ENCODE results near the gene TUT1. TPM values are rescaled to one million over a fixed set of nuclear protein-coding genes. Genes with fewer than 3 reads are reported as not detected.
"Not testable (repeated sequence)": the region's sequence is repeated elsewhere in the genome, so short reads cannot be mapped to it uniquely, and the experiment has no call there.

Gene TUT1
- total RNA-seq, 1 donor from 2014 or later: 4.1 TPM

DNA sequence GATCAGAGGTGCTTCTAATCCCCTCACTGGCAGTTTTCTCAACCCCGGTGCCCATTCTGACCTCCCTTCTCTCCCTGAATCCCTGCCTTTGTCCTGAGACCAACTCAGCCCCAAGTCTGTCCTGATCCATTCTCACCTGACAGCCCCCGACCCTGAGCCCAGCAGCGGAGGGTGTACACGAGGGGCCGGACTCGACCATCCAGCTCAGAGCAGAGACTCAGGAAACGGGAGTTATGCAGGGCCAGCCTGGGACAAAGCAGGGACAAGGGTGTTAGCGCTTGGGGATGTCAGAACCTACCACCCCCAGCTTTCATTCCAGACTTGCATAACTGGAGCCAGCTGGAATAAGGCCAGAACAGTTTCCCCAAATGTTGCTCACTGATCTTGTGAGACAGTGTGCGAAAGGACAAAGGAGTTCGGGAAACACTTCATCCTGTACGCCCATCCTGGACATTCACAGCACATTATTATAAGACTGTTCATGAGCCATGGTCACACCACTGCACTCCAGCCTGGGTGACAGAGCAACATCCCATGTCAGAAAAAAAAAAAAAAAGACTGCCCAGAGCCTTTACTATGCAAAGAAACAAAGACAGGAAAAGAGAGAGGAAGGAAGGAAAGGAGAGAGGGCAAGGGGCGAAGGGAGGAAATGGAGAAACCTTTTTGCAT lies 14.1 kb downstream of the TUT1 start:
- peak; percentile 51 for DNase-seq

DNA sequence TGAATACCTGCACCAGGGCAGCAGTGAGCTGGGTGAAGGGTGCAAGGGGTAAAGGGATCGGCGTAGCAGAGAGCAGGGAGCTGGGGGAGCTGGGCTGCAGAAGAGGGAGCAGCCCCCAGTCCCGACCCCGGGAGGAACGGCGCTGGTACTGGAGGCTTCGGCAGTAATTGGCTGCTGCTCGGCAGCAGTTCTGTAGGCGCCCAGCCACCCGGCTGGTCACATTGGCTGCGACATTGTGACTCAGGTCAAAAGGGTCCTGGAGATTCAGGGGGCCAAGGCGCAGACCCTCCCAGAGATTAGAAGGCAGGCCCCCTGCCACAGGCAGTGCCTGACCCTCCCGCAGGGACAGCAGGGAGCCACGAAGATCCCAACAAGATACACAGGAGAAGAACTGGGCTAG lies 15.5 kb downstream of the TUT1 start:
- DNase-seq: no peak

DNA sequence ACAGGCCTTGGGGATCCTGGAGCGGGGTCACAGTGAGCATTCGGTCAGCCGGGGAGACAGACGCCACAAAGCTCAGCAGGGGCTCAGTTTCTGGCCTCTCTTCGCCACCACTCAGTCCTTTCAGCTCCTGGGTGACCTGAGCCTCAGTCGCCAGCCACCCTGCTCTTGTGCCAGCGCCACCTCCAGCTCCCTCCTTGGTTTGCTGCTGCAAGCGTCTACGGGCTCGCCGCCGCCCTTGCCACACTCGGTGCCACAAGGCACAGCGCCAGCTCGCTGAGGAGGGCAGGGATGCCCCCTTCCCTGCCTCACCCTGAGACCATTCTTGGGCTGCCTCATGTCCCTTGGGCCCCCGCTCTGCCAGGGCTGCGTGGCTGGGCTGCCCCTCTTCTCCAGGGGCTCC lies 16.2 kb downstream of the TUT1 start:
- DNase-seq: no peak

DNA sequence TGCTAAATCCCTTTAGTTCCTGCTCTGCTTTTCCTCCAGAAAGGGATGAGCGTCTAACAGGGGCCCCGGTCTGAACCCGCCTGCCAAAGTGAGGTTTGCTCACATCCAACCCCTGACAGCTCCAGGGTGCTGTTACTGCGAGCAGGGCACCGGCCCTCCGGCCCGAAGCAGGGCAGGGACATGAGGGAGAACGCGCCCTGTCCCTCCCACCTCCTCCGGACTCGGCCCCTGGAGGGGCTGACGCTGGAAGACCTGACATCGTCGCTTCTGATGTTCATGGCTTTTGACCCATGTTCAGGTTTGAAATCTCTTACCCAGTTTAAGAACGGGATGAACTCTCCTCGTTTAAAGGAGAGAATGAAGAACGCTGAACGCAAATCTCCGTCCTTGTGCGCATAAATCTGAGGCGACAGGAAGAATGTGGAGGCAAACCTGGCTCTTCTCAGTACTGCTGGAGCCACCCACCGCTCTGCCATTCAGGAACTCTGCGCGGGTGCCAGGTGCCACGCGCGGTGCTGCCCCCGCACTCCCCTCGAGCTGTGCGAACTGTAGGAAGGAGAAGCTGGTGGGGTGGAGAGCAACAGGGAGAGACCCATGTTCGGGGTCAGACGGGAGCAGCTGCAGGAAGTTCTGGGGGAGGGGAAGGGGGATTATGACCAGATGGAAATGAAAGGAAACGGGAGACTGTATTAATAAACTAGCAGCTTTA lies 16.8 kb downstream of the TUT1 start:
- DNase-seq: peak; percentile 71

DNA sequence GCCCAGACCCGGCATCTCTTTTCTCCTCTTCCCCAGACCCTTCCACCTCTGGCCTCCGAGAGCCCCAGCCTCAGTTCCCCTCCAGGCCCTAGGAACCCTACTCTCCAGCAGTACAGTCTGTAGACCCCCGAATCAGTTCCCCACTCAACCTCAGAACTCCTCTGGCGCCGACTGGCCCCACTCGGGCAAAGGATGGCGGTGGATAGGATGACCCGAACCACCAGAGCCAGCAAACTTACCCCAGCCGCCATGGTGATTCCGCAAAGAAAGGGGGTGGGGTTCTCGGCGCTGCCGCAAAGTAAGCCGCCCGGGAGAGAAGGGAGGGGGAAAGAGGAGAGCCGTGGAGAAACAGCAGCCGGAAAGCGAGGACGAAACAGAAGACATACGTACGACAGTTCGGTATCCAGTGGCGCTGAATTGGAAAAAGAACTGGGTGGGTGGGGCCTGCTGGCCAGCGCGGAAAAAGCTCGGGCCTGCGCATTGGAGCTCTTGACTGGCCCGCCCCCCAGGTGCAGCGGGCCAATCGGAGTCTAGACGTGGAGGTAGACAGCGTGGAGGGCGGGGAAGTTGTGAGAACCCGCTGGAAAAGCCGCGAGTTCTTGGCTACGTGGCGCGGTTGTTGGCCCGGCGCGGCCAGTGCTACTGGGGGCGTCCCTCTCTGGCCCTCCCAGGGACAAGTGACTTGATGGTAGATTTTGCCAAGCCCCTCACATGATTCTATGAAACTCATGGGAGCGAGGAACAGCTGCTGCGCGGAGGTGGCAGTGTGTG lies 17.5 kb downstream of the TUT1 start, which contains the start of gene EEF1G:
Gene EEF1G, minus strand, starts transcription at position 300 of the 771 bp plus-strand sequence. Its CDS starts 49 bp downstream, at position 251.
- DNase-seq: peak; percentile 100

DNA sequence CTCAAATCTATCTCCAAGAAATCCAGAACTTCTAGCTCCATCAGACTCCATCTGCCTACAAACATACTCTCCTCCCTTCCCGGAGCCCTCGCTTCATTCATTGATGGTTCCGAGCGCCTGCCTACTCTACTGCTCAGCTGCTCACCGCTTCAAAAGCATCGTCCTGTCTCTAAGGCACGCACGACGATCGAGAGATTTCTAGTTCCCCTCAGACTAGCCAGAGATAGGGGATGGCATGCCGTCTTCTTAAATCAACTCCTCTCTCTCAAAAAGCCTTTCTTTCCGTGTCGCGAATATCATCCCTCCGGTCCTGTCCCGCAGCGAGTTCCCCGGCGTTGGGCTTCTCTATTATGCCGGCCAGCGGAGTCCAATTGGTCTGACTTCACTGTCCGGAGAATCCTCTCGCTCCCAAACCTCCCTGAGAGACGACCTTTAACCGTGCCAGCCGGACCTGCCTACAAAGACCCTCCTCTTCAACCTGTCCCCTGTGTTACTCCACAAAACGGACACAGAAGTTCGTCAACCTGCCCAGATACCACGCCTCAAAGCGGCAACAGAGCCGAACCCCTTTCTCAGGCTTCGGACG lies 18.2 kb downstream of the TUT1 start:
- no peak for DNase-seq

DNA sequence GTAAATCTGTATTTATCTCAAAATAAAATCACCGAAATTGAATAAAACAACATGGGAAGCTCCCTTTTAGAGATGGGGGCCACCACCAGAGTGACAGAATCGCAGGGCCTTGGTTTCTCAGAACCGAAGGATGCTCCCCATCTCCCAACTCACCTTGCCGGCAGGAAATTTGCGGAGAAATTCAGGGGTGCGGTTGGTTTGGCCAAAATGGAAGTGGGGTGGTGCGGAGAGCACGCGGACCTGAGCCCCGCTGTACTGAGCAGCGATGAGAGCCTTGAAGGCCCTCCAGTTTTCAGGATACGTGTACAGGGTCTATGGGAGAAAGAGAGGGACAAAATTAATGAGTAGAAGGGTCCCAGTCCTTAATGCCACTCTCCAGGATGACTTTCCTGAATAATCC lies 18.9 kb downstream of the TUT1 start:
- no peak for DNase-seq

DNA sequence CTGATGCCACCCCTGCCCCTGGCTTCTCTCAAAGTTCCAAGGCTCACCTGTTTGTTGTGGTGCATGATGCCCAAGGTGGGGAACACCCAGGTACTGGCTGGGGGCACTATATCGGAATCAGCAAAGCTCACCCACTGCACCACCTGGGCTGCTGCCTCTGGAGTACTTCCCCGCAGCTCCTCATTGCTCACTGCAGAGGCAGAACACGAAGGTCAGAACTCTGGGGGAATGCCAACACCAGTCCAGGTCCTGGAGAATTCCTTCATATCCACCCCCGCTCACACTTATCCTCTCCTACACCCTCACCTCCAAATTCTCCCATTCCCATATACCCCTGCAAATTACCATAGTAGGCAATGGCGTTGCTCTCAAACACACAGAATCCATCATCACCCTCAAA lies 19.8 kb downstream of the TUT1 start:
- not testable (repeated sequence) for DNase-seq

DNA sequence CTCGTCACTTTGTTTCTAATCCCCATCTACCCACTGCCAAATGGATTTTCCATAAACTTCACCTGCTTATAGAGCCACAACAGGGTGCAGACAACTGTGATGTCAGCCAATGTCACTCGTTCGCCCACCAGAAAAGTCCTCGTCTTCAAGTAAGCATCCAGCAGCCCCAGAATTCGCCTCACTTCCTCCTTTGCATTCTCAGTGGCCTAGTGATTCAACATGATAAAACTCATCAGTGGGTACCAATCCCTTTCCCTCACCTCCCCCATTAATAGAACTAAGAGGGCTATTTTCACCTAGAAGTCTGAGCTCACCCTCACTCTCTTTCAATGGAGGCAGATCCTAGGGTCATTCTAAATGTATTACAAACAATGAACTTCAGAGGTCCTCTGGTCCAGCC lies 20.4 kb downstream of the TUT1 start:
- not testable (repeated sequence) for DNase-seq

DNA sequence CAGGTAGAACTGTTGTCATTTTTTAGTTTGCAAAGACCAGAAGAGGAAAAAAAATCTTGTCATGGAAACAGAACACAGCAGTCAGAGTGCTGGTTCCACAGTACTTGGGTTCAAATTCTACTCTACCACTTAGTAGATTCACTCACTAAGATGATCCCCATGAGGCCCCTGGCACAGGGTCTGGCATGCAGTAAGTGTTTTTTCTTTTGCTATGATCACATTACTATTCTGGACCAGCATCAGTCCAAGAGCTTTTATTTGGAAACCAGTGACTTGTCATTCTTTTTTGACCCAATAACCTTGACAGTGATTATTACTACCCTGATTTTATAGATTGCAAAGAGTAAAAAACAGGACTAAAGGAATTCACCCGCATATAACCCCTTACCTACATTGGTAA lies 21.7 kb downstream of the TUT1 start:
- no peak for DNase-seq

DNA sequence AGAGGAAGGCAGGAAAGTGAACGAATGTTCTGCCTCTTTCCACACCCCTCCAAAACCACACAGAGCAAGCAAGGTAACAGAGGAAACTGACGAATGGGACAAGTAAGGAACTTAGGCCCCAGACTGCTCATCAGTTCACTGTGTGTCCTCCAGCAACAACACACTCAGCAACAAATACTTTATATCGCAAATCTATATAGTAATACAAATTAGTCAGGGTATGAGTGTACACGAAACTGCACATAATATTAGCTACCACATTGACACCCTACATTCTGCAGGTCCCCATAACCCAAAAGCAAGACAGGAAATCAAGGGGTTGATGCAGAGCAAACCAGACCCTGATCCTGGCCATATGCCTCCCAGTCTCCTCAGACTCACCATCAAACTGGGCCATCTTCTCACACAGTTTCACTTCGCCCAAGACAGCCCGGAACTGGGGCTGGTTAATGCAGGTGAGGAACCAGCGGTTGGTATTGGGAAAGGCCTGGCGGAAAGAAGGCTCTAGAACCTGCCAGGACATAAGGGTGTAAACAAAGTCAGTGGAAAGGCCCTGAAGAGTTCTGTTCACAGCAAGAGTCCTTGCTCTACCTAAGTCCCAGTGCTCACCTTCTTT lies 24.2 kb downstream of the TUT1 start:
- DNase-seq: no peak

DNA sequence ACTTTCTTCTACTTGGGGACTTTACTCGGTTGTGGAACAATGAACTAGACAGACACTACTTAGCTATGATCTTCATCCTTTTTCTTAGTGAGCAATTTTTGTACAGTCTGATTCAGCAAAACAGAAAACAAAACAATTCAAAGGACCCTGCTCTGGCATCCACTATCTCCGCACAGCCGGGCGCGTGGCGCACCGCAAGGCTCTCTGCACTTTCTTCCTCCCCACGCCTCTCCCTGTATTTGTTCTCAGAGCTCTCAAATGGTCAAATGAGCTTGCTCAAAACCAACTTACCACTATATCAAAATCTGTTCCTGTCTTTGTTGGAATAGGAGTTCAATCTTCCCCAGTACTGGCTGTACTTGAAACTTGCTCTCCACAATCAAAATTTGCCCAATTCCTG lies 25.1 kb downstream of the TUT1 start:
- DNase-seq: no peak

DNA sequence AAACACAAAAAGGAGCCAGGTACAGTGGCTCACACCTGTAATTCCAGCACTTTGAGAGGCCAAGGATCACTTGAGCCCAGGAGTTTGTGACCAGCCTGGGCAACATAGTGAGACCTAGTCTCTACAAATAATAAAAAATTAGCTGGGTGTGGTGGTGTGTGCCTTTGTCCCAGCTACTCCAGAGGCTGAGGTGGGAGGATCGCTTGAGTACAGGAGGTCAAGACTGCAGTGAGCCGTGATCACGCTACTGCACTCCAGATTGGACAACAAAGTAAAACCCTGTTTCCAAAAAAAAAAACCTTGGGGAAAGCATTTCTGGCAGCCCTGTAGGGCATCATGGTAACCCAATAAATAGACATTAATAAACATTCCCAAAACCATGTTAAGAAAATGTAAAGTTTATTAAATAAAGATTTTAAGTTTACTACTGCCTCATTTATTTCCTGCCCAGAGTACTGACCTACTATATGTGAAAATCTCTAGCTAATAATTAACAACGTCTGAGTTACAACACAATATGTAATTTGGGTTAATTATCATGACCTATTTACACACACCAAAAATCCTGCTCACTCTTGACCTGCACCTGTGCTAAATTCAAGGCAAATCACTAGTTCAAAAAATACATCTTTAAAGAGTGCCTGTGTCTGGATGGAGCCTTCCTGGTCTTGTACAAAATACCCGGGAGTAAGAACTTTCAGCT lies 26.1 kb downstream of the TUT1 start:
- no peak for DNase-seq

DNA sequence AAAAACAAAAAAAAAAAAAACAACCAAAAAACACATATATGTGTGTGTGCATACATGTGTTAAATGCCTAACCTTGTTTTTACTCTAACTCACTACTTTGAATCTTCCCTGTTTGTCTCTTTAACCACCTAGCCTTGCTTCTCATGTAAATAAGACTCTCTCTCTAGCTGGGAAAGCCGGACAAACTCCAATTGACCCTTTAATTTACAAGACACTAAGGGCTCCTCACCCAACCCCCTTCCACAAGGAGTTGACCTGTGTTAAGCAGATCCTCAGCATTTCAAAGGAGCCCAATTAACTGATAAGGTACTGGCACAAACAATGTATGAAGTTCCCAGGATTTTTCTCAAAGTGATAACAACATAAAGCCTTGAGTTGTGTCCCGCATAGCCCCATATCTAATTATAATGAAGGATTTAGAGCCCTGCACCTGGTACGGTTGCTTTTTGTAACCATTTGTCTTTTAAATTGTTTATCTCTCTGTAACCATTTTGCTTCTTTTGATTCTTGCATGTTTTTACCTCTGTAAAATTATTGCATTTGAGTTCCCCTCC lies 29.6 kb downstream of the TUT1 start:
- not testable (repeated sequence) for DNase-seq

DNA sequence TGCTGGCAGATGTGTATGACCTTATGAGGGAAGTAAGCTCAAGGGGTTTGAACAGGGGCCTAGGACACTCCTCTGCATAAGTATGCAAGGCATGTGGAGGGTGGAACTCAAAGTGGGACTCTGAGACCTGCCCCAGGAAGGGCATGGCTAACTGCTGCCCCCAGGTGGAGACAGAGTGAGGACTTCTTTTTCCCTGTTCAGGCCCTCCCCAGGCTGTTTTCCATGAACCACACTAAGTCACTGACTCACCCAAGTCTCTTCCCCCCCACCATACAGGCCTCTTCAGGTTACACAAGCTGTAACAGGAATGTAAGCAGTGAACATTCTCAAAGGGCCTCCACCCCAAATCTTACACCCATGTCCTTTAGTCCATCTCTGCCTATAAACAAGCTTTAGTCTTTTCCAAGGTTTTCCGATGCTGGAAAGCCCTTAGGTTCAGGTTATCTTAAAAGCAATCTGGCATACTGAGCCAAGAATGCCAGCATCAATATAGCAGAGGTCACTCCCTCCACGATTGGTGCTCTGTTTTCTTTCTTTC lies 30.7 kb downstream of the TUT1 start:
- peak; percentile 78 for DNase-seq

DNA sequence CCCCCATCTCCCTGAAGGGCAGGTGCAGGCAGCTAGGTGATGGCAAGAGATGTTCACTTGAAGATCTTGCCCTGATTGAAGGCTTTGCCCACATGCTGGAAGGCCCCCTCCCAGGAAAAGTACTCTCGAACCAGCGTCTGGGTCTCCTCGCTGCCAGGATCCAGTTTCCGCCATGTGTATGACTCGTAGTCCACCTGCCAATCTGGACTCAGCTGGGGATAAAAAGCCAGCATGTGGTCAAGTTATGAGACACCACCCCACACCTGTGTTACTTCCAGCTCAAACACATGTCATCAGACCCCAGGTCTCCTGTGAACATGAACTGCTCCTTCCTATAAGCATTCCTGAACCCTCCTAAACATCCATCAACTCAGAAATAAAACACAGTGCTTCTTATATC lies 31.7 kb downstream of the TUT1 start:
- DNase-seq: not testable (repeated sequence)

DNA sequence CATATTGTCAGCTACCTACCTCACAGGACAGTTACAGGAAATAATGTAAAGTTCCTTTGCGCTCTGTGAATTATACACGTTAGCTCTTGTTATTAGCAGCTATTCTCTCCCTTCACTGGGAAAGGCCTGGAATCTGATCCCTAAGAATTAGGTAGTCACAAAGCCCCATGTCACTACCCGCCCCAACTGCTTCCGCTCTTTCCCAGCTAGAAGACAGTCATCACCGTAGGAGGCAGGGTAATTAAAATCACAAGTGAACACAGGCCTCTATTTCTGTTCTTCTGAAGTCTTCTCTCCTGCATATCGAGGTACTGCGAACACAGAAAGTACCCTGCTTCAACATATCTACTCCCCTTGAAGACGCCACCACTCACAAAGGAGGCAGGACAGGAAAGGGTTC lies 32.1 kb downstream of the TUT1 start:
- DNase-seq: no peak

DNA sequence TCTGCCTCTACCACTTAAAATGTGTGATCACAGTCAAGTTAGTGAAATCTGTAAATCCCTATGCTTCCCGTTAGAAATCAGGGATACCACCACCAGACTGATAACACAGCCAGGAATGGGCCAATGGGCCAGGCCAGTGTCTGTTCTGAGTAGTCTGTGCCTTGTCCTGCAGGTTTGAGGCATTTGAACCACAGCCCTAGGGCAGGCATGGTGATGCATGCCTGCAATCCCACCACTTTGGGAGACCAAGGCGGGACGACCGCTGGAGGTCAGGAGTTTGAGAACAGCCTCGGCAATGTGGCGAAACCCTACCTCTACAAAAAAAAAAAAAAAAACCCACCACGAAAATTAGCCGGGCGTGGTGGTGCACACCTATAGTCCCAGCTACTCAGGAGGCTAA lies 32.7 kb downstream of the TUT1 start:
- DNase-seq: no peak

DNA sequence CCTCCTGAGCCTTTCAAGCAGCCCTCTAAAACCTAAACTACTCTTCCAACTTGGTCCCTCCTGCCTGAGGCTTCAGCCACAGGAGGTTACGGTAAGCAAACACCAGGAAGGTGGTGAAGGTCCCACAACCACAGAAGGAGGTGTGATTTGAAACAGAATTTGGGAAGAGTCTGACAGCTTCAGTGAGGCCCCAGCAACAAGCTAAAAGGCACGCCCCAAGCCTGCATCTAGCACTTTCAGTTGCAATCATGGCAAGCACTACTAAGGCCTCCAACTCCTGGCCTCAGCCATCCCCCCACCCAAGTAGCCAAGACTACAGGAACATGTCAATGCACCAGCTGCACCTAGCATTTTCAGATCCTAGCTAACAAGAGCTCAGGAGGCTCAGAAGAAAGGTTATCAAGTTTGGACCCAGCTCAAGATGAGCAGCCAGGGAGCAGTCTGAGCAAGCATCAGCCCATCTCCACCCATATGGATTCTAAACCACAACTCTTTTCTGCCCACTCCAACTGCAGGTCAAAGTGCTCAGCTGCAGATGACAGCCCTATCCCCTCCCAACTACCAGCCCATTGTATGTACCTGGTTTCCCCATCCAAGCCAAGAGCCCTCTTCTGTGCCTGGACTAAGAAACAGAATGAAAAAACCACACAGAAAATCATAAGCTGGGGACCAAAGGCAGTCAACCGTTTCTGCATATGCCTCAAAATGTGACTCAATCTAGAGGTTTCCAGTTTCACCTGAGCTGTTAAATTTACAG lies 34.3 kb downstream of the TUT1 start:
- DNase-seq: no peak

All from skin of body (tissue), 2 donors.